IMR-90 (cell line): ENCODE measurements around the gene FFAR3. TPM values are rescaled to one million over a fixed set of nuclear protein-coding genes. Genes with fewer than 3 reads are reported as not detected.

Experiments used
- ATAC-seq: fragments of 200-7000 bp; cut with Tn5 transposase; 2 replicates; pipeline ENCODE4 v1.9.1; 2020; ENCODE audit warnings: low read depth, mild to moderate bottlenecking, moderate library complexity
- BruUV-seq: library from RNA; stranded (reverse); fragments of 400-500 nt; replicated peaks from 2 replicates; lab custom pipeline; 2021; lab: Mats Ljungman, UMichigan
- CTCF ChIA-PET: fragments of 300-600 bp; formaldehyde crosslinking; extraction: SDS; loops from one replicate; lab custom pipeline; 2021; ENCODE audit warnings: antibody characterized with exemption; lab: Yijun Ruan, JAX
- POLR2A ChIA-PET: fragments of 300-600 bp; sonication (Branson Sonifier 250); formaldehyde crosslinking; loops from one replicate; lab custom pipeline; 2022; ENCODE audit warnings: antibody characterized with exemption; ENCODE audit not compliant: unreplicated experiment; lab: Charles Lee
- DNase-seq: peaks from one replicate; pipeline ENCODE4 v3.0.0; 2013
- H2AFZ ChIP-seq: replicated peaks from 2 replicates; pipeline ENCODE3; 2013; ENCODE audit warnings: low read length, mild to moderate bottlenecking; ENCODE audit not compliant: poor library complexity
- H2AK5ac ChIP-seq: 2 replicates; pipeline ENCODE4 v1.6.1; 2013; ENCODE audit warnings: low read depth, low read length, inconsistent platforms
- H2AK9ac ChIP-seq: replicated peaks from 2 replicates; pipeline ENCODE3; 2013; ENCODE audit warnings: mild to moderate bottlenecking, low read depth, low read length, moderate library complexity; ENCODE audit not compliant: poor library complexity
- H2BK120ac ChIP-seq: 2 replicates; pipeline ENCODE4 v1.6.1; 2013; ENCODE audit warnings: low read depth, low read length, inconsistent platforms
- H2BK15ac ChIP-seq: 3 replicates; pipeline ENCODE4 v1.6.1; 2013; ENCODE audit warnings: low read depth, low read length, inconsistent platforms
- H2BK20ac ChIP-seq: 2 replicates; pipeline ENCODE4 v1.6.1; 2013; ENCODE audit warnings: low read depth, mild to moderate bottlenecking, inconsistent platforms, low read length, moderate library complexity
- H2BK5ac ChIP-seq: 2 replicates; pipeline ENCODE4 v1.6.1; 2013; ENCODE audit warnings: mild to moderate bottlenecking, low read depth, low read length, inconsistent platforms; ENCODE audit not compliant: poor library complexity, severe bottlenecking
- H3K14ac ChIP-seq: replicated peaks from 2 replicates; pipeline ENCODE4 v1.6.1; 2013; ENCODE audit warnings: low read depth, low read length, inconsistent platforms
- H3K18ac ChIP-seq: 2 replicates; pipeline ENCODE4 v1.6.1; 2013; ENCODE audit warnings: low read depth, low read length, control low read depth
- H3K23ac ChIP-seq: 2 replicates; pipeline ENCODE4 v1.6.1; 2013; ENCODE audit warnings: low read depth, low read length, inconsistent platforms
- H3K27ac ChIP-seq: 2 replicates; pipeline ENCODE4 v1.5.1; 2013; ENCODE audit warnings: mild to moderate bottlenecking, control low read depth, low read length; ENCODE audit not compliant: insufficient read depth
- H3K27me3 ChIP-seq: 2 replicates; pipeline ENCODE4 v1.6.1; 2013; ENCODE audit warnings: low read length; ENCODE audit not compliant: control insufficient read depth, insufficient read depth
- H3K36me3 ChIP-seq: 2 replicates; pipeline ENCODE4 v1.6.1; 2013; ENCODE audit warnings: low read length, mixed read lengths; ENCODE audit not compliant: control insufficient read depth, insufficient read depth
- H3K4ac ChIP-seq: 2 replicates; pipeline ENCODE4 v1.6.1; 2013; ENCODE audit warnings: low read depth, low read length, inconsistent platforms
- H3K4me1 ChIP-seq: 2 replicates; pipeline ENCODE4 v1.6.1; 2013; ENCODE audit warnings: low read length, mixed read lengths; ENCODE audit not compliant: control insufficient read depth, insufficient read depth
- H3K4me2 ChIP-seq: 2 replicates; pipeline ENCODE4 v1.6.1; 2013; ENCODE audit warnings: low read depth, mild to moderate bottlenecking, control low read depth, low read length, moderate library complexity
- H3K4me3 ChIP-seq: 2 replicates; pipeline ENCODE4 v1.5.1; 2013; ENCODE audit warnings: low read depth, mild to moderate bottlenecking, control low read depth, low read length, moderate library complexity; ENCODE audit not compliant: insufficient read depth
- H3K56ac ChIP-seq: 2 replicates; pipeline ENCODE4 v1.6.1; 2013; ENCODE audit warnings: low read length, inconsistent platforms; ENCODE audit not compliant: insufficient read depth; ENCODE audit errors: extremely low read depth
- H3K79me1 ChIP-seq, 2 experiments: 2 replicates each; pipeline ENCODE4 v1.6.1; 2013; ENCODE audit warnings: low read length in 2 of 2, inconsistent platforms in 1 of 2, low read depth in 1 of 2
- H3K9ac ChIP-seq: 2 replicates; pipeline ENCODE4 v1.6.1; 2013; ENCODE audit warnings: low read depth, low read length, control low read depth
- H3K9me1 ChIP-seq: 2 replicates; pipeline ENCODE4 v1.6.1; 2013; ENCODE audit warnings: low read length, inconsistent platforms; ENCODE audit not compliant: insufficient read depth
- H3K9me3 ChIP-seq: 2 replicates; pipeline ENCODE4 v1.6.1; 2013; ENCODE audit warnings: low read length; ENCODE audit not compliant: control insufficient read depth, insufficient read depth
- H4K20me1 ChIP-seq: 2 replicates; pipeline ENCODE4 v1.6.1; 2013; ENCODE audit warnings: low read length, inconsistent platforms; ENCODE audit not compliant: insufficient read depth
- H4K5ac ChIP-seq: 2 replicates; pipeline ENCODE4 v1.6.1; 2013; ENCODE audit warnings: mild to moderate bottlenecking, low read depth, low read length, control low read depth
- H4K8ac ChIP-seq, 2 experiments: 2 replicates each; pipeline ENCODE4 v1.6.1; 2013; ENCODE audit warnings: low read depth in 2 of 2, low read length in 2 of 2, control low read depth in 1 of 2, inconsistent platforms in 1 of 2
- H4K91ac ChIP-seq: 2 replicates; pipeline ENCODE4 v1.6.1; 2013; ENCODE audit warnings: low read depth, low read length, inconsistent platforms; ENCODE audit not compliant: insufficient read depth
- BHLHE40 ChIP-seq: fragments of 150-350 bp; IDR thresholded peaks from 2 replicates; pipeline ENCODE4 v1.6.1; 2016; ENCODE audit warnings: mild to moderate bottlenecking, low read depth, low read length
- CHD1 ChIP-seq: IDR thresholded peaks from 2 replicates; pipeline ENCODE4 v1.6.1; 2012; ENCODE audit warnings: low read depth, low read length, improper control_type of control experiment
- CTCF ChIP-seq: conservative IDR thresholded peaks from 2 replicates; pipeline ENCODE4 v1.5.1; 2012; ENCODE audit warnings: mild to moderate bottlenecking, low read depth, low read length, improper control_type of control experiment
- ELK1 ChIP-seq: fragments of 150-350 bp; IDR thresholded peaks from 2 replicates; pipeline ENCODE4 v1.6.1; 2016; ENCODE audit warnings: low read depth, mild to moderate bottlenecking, low read length, moderate library complexity, borderline replicate concordance
- FOS ChIP-seq: fragments of 150-350 bp; IDR thresholded peaks from 2 replicates; pipeline ENCODE4 v1.6.1; 2016; ENCODE audit warnings: low read depth, low read length
- MAFK ChIP-seq: IDR thresholded peaks from 2 replicates; pipeline ENCODE4 v1.6.1; 2012; ENCODE audit warnings: low read depth, low read length, improper control_type of control experiment
- MXI1 ChIP-seq: IDR thresholded peaks from 2 replicates; pipeline ENCODE4 v1.6.1; 2012; ENCODE audit warnings: low read depth, mild to moderate bottlenecking, low read length, moderate library complexity, borderline replicate concordance
- NFE2L2 ChIP-seq: fragments of 150-350 bp; IDR thresholded peaks from 2 replicates; pipeline ENCODE4 v1.6.1; 2016; ENCODE audit warnings: low read depth, mild to moderate bottlenecking, low read length
- RCOR1 ChIP-seq: IDR thresholded peaks from 2 replicates; pipeline ENCODE4 v1.6.1; 2012; ENCODE audit warnings: mild to moderate bottlenecking, low read length, improper control_type of control experiment; ENCODE audit not compliant: insufficient replicate concordance
- RFX5 ChIP-seq: IDR thresholded peaks from 2 replicates; pipeline ENCODE4 v1.8.0; 2012; ENCODE audit warnings: low read depth, mild to moderate bottlenecking, low read length, moderate library complexity
- USF2 ChIP-seq: fragments of 150-350 bp; IDR thresholded peaks from 2 replicates; pipeline ENCODE4 v1.6.1; 2017; ENCODE audit warnings: mild to moderate bottlenecking, antibody characterized with exemption, low read length, low read depth
- WGBS, 2 experiments: methylation state at CpG; one replicate each; pipeline versions ENCODE4 v1.1.5 to v1.1.7; 2013; ENCODE audit warnings: missing lambda C conversion rate in 2 of 2; ENCODE audit not compliant: insufficient read length in 1 of 2; ENCODE audit errors: extremely low coverage in 2 of 2; 5-methylcytosine and 5-hydroxymethylcytosine counted together
- dilution Hi-C: fragments of 300-500 bp; cut with HindIII; formaldehyde crosslinking; loops from one replicate; pipeline ENCODE4 v1.14.3; 2018; ENCODE audit warnings: low sequenced_read_pairs; ENCODE audit not compliant: unreplicated experiment
- in situ Hi-C: fragments of 300-500 bp; cut with MboI; formaldehyde crosslinking; loops from 3 replicates; pipeline ENCODE4 v1.14.3; 2019; ENCODE audit warnings: low sequenced_read_pairs, inconsistent platforms, mixed read lengths
- intact Hi-C: fragments of 100-400 bp; cut with micrococcal nuclease; formaldehyde crosslinking; loops from 2 replicates; pipeline ENCODE4 v1.10.0; 2022
- polyA plus RNA-seq, 3 experiments: library from polyadenylated mRNA; depleted of rRNA; stranded (reverse); fragments of >200 nt; gene quantifications; 2 replicates each; pipeline ENCODE4 v1.2.3, GENCODE V29; 2012; ENCODE audit warnings: low replicate concordance in 1 of 3
- total RNA-seq: library from RNA; depleted of rRNA; stranded (reverse); fragments of >200 nt; gene quantifications from 2 replicates; pipeline ENCODE4 v1.2.3, GENCODE V29; 2012

Gene FFAR3
- total and polyA plus RNA-seq, 2 of the 4 experiments (the other 2 are of a cell fraction) = not detected

- BruUV-seq = no TSS peak
- dilution Hi-C loops = no loop called here
- Histone ChIP-seq H2BK20ac (no peak overlapping the region), H2AFZ (no peak overlapping the region), H4K5ac (no peak overlapping the region), H3K36me3 (no peaks in the 10 kb centered on the region), H3K4me1 (no peaks in the 10 kb centered on the region), H3K9me1 (no peaks in the 10 kb centered on the region), H4K91ac (no peak overlapping the region), H3K4me3 (no peak overlapping the region), H4K20me1 (no peaks in the 10 kb centered on the region), H3K23ac (no peak overlapping the region), H3K14ac (no peak overlapping the region), H3K27me3 (peaks cover 8% of the 10 kb centered on the region; the same call in 1 of the 2 replicates), H3K27ac (no peak overlapping the region), H3K4me2 (no peak overlapping the region), H3K4ac (no peak overlapping the region), H2BK5ac (no peak overlapping the region), H2AK9ac (no peak overlapping the region), H2AK5ac (no peak overlapping the region), H3K9me3 (no peaks in the 10 kb centered on the region), H4K8ac (no peak overlapping the region), H3K79me1 (no peaks in the 10 kb centered on the region), H2BK120ac (no peak overlapping the region), H3K56ac (no peak overlapping the region), H2BK15ac (no peak overlapping the region), H3K18ac (no peak overlapping the region), H3K9ac (no peak overlapping the region)
- WGBS, 2 experiments = 67% methylated on average over 6 of the region's 10 CpGs; no CpG with 5 or more reads in 1 of the 2 experiments
- intact Hi-C loops = no loop called here
- CTCF ChIA-PET = interaction anchor here (0.6 kb wide), 1 partner anchor 83 kb away, joined by 3 read pairs; no protein-coding TSS in a partner anchor
- no peak for TF ChIP-seq CHD1
- TF ChIP-seq MXI1 = no peak
- TF ChIP-seq USF2 = no peak
- TF ChIP-seq RFX5 = no peak
- no peak for TF ChIP-seq MAFK
- no peak for TF ChIP-seq FOS
- no peak for TF ChIP-seq BHLHE40
- TF ChIP-seq CTCF = no peak
- TF ChIP-seq RCOR1 = no peak
- TF ChIP-seq NFE2L2 = no peak
- no peak for TF ChIP-seq ELK1
- in situ Hi-C loops = loop anchor here (25.0 kb wide), 1 partner anchor 253 kb away; the partner anchor contains the start of gene PMIS2
- ATAC-seq (no peak), DNase-seq (no peak)
- POLR2A ChIA-PET = no interaction called here
Measured at GRCh38 chr19:35334144-35334753, 24.0 kb upstream of the FFAR3 start.
